ENCODE data around the gene TDRD7.

DNA sequence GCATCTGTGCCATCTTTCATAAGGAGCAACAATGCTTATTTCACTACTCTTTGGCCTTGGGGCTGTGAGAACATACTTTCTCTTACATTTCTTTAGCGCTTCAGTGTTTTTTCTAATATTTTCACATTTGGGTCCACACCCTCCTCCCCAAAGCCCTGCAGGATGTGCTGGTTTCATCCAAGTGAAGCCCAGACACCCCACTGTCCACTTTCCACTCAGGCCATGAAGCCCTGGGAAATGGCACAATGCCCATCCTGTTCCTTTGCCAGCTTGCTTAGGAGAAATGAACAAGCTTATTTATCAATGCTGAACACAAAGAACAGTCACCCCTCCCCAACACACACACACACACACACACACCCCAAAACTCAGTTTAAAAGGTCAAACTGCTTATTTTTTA is 72.2 kb downstream of the TDRD7 start:
- TF ChIP-seq, protein P1, sequence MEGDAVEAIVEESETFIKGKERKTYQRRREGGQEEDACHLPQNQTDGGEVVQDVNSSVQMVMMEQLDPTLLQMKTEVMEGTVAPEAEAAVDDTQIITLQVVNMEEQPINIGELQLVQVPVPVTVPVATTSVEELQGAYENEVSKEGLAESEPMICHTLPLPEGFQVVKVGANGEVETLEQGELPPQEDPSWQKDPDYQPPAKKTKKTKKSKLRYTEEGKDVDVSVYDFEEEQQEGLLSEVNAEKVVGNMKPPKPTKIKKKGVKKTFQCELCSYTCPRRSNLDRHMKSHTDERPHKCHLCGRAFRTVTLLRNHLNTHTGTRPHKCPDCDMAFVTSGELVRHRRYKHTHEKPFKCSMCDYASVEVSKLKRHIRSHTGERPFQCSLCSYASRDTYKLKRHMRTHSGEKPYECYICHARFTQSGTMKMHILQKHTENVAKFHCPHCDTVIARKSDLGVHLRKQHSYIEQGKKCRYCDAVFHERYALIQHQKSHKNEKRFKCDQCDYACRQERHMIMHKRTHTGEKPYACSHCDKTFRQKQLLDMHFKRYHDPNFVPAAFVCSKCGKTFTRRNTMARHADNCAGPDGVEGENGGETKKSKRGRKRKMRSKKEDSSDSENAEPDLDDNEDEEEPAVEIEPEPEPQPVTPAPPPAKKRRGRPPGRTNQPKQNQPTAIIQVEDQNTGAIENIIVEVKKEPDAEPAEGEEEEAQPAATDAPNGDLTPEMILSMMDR (IDR thresholded peaks at IDR 0.05), result no peak
- TF ChIP-seq POLR2A (IDR thresholded peaks at IDR 0.05), result no peak
